GM23338 (cell line): ENCODE results near the gene ST6GALNAC6. TPM values are rescaled to one million over a fixed set of nuclear protein-coding genes. Genes with fewer than 3 reads are reported as not detected.

Experiments used
- ATAC-seq: fragments of 200-7000 bp; cut with Tn5 transposase; 3 replicates; pipeline ENCODE4 v1.9.1; 2020
- DNase-seq: peaks from one replicate; pipeline ENCODE4 v3.0.0-alpha.2; 2015; ENCODE audit warnings: low spot score
- H2AFZ ChIP-seq: fragments of 200-600 bp; sonication (generic); 2 replicates; pipeline ENCODE4 v1.8.0; 2016; ENCODE audit warnings: antibody characterized with exemption, mild to moderate bottlenecking, moderate library complexity
- H3F3A ChIP-seq: fragments of 200-600 bp; sonication (generic); replicated peaks from 2 replicates; pipeline ENCODE4 v1.8.0; 2017; ENCODE audit warnings: antibody characterized with exemption, mixed run types, low read depth
- H3K27ac ChIP-seq: fragments of 200-600 bp; sonication (generic); 2 replicates; pipeline ENCODE4 v1.6.1; 2016; ENCODE audit warnings: low read depth
- H3K27me3 ChIP-seq: fragments of 200-600 bp; sonication (generic); 2 replicates; pipeline ENCODE4 v1.8.0; 2016; ENCODE audit warnings: mild to moderate bottlenecking, mixed run types, moderate library complexity; ENCODE audit not compliant: insufficient read depth
- H3K36me3 ChIP-seq: fragments of 200-600 bp; sonication (generic); 2 replicates; pipeline ENCODE4 v1.8.0; 2016; ENCODE audit warnings: mild to moderate bottlenecking; ENCODE audit not compliant: insufficient read depth
- H3K4me1 ChIP-seq: fragments of 200-600 bp; sonication (generic); 2 replicates; pipeline ENCODE4 v1.8.0; 2016; ENCODE audit warnings: mild to moderate bottlenecking, moderate library complexity; ENCODE audit not compliant: insufficient read depth
- H3K4me2 ChIP-seq: fragments of 200-600 bp; sonication (generic); 2 replicates; pipeline ENCODE4 v1.7.1; 2017; ENCODE audit warnings: mixed run types
- H3K4me3 ChIP-seq: fragments of 200-600 bp; sonication (generic); 2 replicates; pipeline ENCODE4 v1.6.1; 2016; ENCODE audit warnings: mixed run types
- H3K79me2 ChIP-seq: fragments of 200-600 bp; sonication (generic); replicated peaks from 2 replicates; pipeline ENCODE4 v1.8.0; 2017; ENCODE audit warnings: mild to moderate bottlenecking; ENCODE audit not compliant: insufficient read depth
- H3K9me2 ChIP-seq: fragments of 200-600 bp; sonication (generic); 2 replicates; pipeline ENCODE4 v1.8.0; 2017; ENCODE audit not compliant: insufficient read depth
- H4K20me1 ChIP-seq: fragments of 200-600 bp; sonication (generic); replicated peaks from 2 replicates; pipeline ENCODE4 v1.8.0; 2017; ENCODE audit warnings: mild to moderate bottlenecking; ENCODE audit not compliant: insufficient read depth
- H3K27ac Mint-ChIP-seq: 2 replicates; pipeline ENCODE4 v1.8.0; 2020; ENCODE audit warnings: inconsistent platforms, mild to moderate bottlenecking, moderate library complexity, mixed read lengths
- H3K27me3 Mint-ChIP-seq: 3 replicates; pipeline ENCODE4 v1.8.0; 2022; ENCODE audit warnings: low read depth, mild to moderate bottlenecking, moderate library complexity, mixed read lengths, inconsistent platforms; ENCODE audit not compliant: insufficient read depth, poor library complexity
- H3K36me3 Mint-ChIP-seq: 3 replicates; pipeline ENCODE4 v1.8.0; 2021; ENCODE audit warnings: low read depth, mild to moderate bottlenecking, inconsistent platforms, moderate library complexity, mixed read lengths
- H3K4me1 Mint-ChIP-seq: 3 replicates; pipeline ENCODE4 v1.8.0; 2020; ENCODE audit warnings: mild to moderate bottlenecking, inconsistent platforms, mixed read lengths
- H3K4me3 Mint-ChIP-seq: 3 replicates; pipeline ENCODE4 v1.8.0; 2021; ENCODE audit warnings: moderate library complexity, mild to moderate bottlenecking, inconsistent platforms, mixed read lengths
- H3K9me3 Mint-ChIP-seq: 3 replicates; pipeline ENCODE4 v1.8.0; 2020; ENCODE audit warnings: moderate library complexity, mild to moderate bottlenecking, inconsistent platforms, mixed read lengths
- CREB1 ChIP-seq: fragments of 250-450 bp; sonication (Bioruptor Pico); IDR thresholded peaks from 2 replicates; pipeline ENCODE4 v1.5.0; 2020; ENCODE audit warnings: low read depth, mild to moderate bottlenecking, moderate library complexity
- CTCF ChIP-seq, 2 experiments: fragments of 200-600 bp in 1 of 2; sonication (generic) in 1 of 2; conservative IDR thresholded peaks; 2 replicates each; pipeline versions ENCODE4 v1.5.1 to v1.6.1; 2016 to 2017; ENCODE audit warnings: antibody characterized with exemption in 2 of 2, low read depth in 2 of 2, mild to moderate bottlenecking in 2 of 2, moderate library complexity in 1 of 2
- ETS1 ChIP-seq: IDR thresholded peaks from 2 replicates; pipeline ENCODE4 v1.6.1; 2016; ENCODE audit warnings: antibody characterized with exemption
- EZH2 ChIP-seq: fragments of 200-600 bp; sonication (generic); IDR thresholded peaks from one replicate; pipeline ENCODE4 v1.8.0; 2017; ENCODE audit warnings: antibody characterized with exemption, mild to moderate bottlenecking, low read depth; ENCODE audit not compliant: unreplicated experiment
- JUNB ChIP-seq: IDR thresholded peaks from one replicate; pipeline ENCODE4 v1.6.1; 2016; ENCODE audit warnings: antibody characterized with exemption; ENCODE audit not compliant: unreplicated experiment
- NANOG ChIP-seq: IDR thresholded peaks from 2 replicates; pipeline ENCODE4 v1.6.1; 2016; ENCODE audit warnings: antibody characterized with exemption, borderline replicate concordance
- POLR2AphosphoS5 ChIP-seq: IDR thresholded peaks from 2 replicates; pipeline ENCODE4 v1.6.1; 2016; ENCODE audit warnings: antibody characterized with exemption, low read depth
- STAT1 ChIP-seq: IDR thresholded peaks from one replicate; pipeline ENCODE4 v1.6.1; 2016; ENCODE audit warnings: antibody characterized with exemption; ENCODE audit not compliant: unreplicated experiment
- ZNF114 ChIP-seq: fragments of 250-450 bp; sonication (Bioruptor Pico); IDR thresholded peaks from 2 replicates; pipeline ENCODE4 v1.5.0; 2020; ENCODE audit warnings: mild to moderate bottlenecking, moderate library complexity
- ZNF331 ChIP-seq: fragments of 250-450 bp; sonication (Bioruptor Pico); IDR thresholded peaks from 2 replicates; pipeline ENCODE4 v1.5.0; 2020; ENCODE audit warnings: low read depth, mild to moderate bottlenecking, moderate library complexity
- ZNF462 ChIP-seq: fragments of 250-450 bp; sonication (Bioruptor Pico); IDR thresholded peaks from 2 replicates; pipeline ENCODE4 v1.5.0; 2020; ENCODE audit warnings: mild to moderate bottlenecking, moderate library complexity
- polyA plus RNA-seq: library from polyadenylated mRNA; unstranded; fragments of >200 nt; fragmentation: Nextera tagmentation; extraction: Ambion mirVana; gene quantifications from 2 replicates; pipeline ENCODE4 v1.2.1, GENCODE V29; 2016
- total RNA-seq: library from RNA; depleted of rRNA; stranded (reverse); fragments of >200 nt; shearing (Covaris generic); gene quantifications from 2 replicates; pipeline ENCODE4 v1.2.3, GENCODE V29; 2014

ST6GALNAC6 gene
- total and polyA plus RNA-seq, 2 experiments from 2014 or later: 20.7 to 39.2 TPM

GRCh38 chr9:127923046-127923445 is 23.6 kb upstream of the ST6GALNAC6 start:
- H3K4me3 Mint-ChIP-seq: no peak overlapping the region
- ATAC-seq: peak; percentile 4; the same call in 2 of the 3 replicates
- H3K27me3 ChIP-seq: no peaks in the 10 kb centered on the region
- TF ChIP-seq EZH2 (no peak), CTCF (conservative IDR thresholded peaks at IDR 0.05; ENCODE audit: low read depth in 2 of 2) (no peak), JUNB (no peak)
- H3K36me3 ChIP-seq: no peaks in the 10 kb centered on the region
- no peaks in the 10 kb centered on the region for H3K79me2 ChIP-seq
- H3K4me3 ChIP-seq: no peak overlapping the region
- H3F3A ChIP-seq: peaks cover 4% of the 10 kb centered on the region; the same call in 1 of the 2 replicates
- H3K9me3 Mint-ChIP-seq: no peaks in the 10 kb centered on the region
- no peaks in the 10 kb centered on the region for H3K9me2 ChIP-seq
- H3K27ac ChIP-seq: no peak overlapping the region
- no peak overlapping the region for H2AFZ ChIP-seq
- no peaks in the 10 kb centered on the region; the same call in 1 of the 2 replicates for H3K4me1 ChIP-seq
- peaks cover 18% of the 10 kb centered on the region for H3K27me3 Mint-ChIP-seq
- H3K4me1 Mint-ChIP-seq: peaks cover 15% of the 10 kb centered on the region
- H3K4me2 ChIP-seq: no peak overlapping the region
- peaks cover 17% of the 10 kb centered on the region; the same call in 1 of the 2 replicates for H4K20me1 ChIP-seq
- peak; percentile 61 for DNase-seq
- no peak overlapping the region for H3K27ac Mint-ChIP-seq
- H3K36me3 Mint-ChIP-seq: peaks cover 13% of the 10 kb centered on the region

- H4K20me1 ChIP-seq: peaks cover 19% of the 10 kb centered on the region
- peak overlapping the region; percentile 45 for H3K4me3 ChIP-seq
- H3K27ac ChIP-seq: no peak overlapping the region
- H2AFZ ChIP-seq: no peak overlapping the region
- H3K36me3 Mint-ChIP-seq: peaks cover 13% of the 10 kb centered on the region
- no peaks in the 10 kb centered on the region for H3K27me3 ChIP-seq
- H3K27me3 Mint-ChIP-seq: peaks cover 20% of the 10 kb centered on the region
- ATAC-seq (peak; percentile 30), DNase-seq (peak; percentile 75)
- H3K4me2 ChIP-seq: peak overlapping the region; percentile 57; the same call in 1 of the 2 replicates
- no peak overlapping the region for H3K4me3 Mint-ChIP-seq
- H3K9me3 Mint-ChIP-seq: no peaks in the 10 kb centered on the region
- H3K27ac Mint-ChIP-seq: no peak overlapping the region
- H3K4me1 ChIP-seq: no peaks in the 10 kb centered on the region; the same call in 1 of the 2 replicates
- H3F3A ChIP-seq: peaks cover 13% of the 10 kb centered on the region; the same call in 1 of the 2 replicates
- H3K9me2 ChIP-seq: no peaks in the 10 kb centered on the region
- H3K4me1 Mint-ChIP-seq: peaks cover 19% of the 10 kb centered on the region
- no peaks in the 10 kb centered on the region for H3K36me3 ChIP-seq
- H3K79me2 ChIP-seq: no peaks in the 10 kb centered on the region
- no peak for TF ChIP-seq ZNF462 (CRISPR knock-in tag)
- TF ChIP-seq POLR2AphosphoS5: peak; percentile 24; the same call in 1 of the 2 replicates
- no peak for TF ChIP-seq ZNF114 (CRISPR knock-in tag)
- no peak for TF ChIP-seq EZH2
- no peak for TF ChIP-seq NANOG
- no peak for TF ChIP-seq STAT1
- TF ChIP-seq ETS1: no peak
- TF ChIP-seq ZNF331: no peak
- TF ChIP-seq CREB1: peak; percentile 73
Observed at GRCh38 chr9:127921557-127922120, 22.2 kb upstream of the ST6GALNAC6 start.
